Hepatocyte (in vitro differentiated cells): ENCODE measurements around the gene LHB.

ENCODE experiments used
- EZH2 ChIP-seq: fragments of 200-600 bp; sonication (generic); IDR thresholded peaks from 2 replicates; pipeline ENCODE4 v1.6.1; 2016; ENCODE audit warnings: antibody characterized with exemption, mild to moderate bottlenecking, borderline replicate concordance
- EZH2phosphoT487 ChIP-seq: fragments of 200-600 bp; sonication (generic); IDR thresholded peaks from one replicate; pipeline ENCODE4 v1.6.1; 2018; ENCODE audit warnings: antibody characterized with exemption, mild to moderate bottlenecking, low read depth, moderate library complexity; ENCODE audit not compliant: unreplicated experiment, severe bottlenecking
- TF ChIP-seq, protein P1 (sequence below): fragments of 200-600 bp; sonication (generic); IDR thresholded peaks from 2 replicates; pipeline ENCODE4 v1.5.1; 2016; ENCODE audit warnings: antibody characterized with exemption, mild to moderate bottlenecking; ENCODE audit not compliant: poor library complexity

DNA sequence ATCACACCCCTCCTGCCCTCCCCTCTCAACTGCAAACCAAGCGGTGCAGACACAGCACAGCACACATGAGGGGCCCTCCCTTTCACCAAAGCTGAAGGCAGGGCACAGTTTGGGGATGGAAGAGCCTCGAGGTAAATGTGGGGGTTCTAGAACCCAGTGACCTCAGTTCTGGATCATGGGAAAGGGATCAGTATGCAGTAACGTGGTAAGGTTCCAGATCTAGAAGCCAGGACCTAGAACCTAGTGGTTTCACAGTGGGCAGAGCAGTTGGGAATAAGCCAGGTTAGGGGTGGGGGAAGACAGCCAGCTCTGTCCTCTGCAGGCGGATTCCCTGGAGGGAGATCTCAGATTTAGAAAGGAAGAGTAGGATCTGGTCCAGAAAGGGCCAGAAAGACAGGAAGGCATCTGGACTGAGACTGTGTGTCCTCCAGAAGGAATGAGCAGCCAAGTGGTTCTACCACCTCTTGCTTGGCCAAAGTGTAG, 48.7 kb downstream of the LHB start:
- TF ChIP-seq, protein P1, sequence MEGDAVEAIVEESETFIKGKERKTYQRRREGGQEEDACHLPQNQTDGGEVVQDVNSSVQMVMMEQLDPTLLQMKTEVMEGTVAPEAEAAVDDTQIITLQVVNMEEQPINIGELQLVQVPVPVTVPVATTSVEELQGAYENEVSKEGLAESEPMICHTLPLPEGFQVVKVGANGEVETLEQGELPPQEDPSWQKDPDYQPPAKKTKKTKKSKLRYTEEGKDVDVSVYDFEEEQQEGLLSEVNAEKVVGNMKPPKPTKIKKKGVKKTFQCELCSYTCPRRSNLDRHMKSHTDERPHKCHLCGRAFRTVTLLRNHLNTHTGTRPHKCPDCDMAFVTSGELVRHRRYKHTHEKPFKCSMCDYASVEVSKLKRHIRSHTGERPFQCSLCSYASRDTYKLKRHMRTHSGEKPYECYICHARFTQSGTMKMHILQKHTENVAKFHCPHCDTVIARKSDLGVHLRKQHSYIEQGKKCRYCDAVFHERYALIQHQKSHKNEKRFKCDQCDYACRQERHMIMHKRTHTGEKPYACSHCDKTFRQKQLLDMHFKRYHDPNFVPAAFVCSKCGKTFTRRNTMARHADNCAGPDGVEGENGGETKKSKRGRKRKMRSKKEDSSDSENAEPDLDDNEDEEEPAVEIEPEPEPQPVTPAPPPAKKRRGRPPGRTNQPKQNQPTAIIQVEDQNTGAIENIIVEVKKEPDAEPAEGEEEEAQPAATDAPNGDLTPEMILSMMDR: no peak
- TF ChIP-seq EZH2: no peak
- no peak for TF ChIP-seq EZH2phosphoT487
